HEK293 (cell line): ENCODE data around the gene EXOC2.
"Not testable (repeated sequence)": the region's sequence is repeated elsewhere in the genome, so short reads cannot be mapped to it uniquely, and the experiment has no call there.

Experiments used
- PRDM2 ChIP-seq: fragments of 450-650 bp; formaldehyde crosslinking; IDR thresholded peaks from 2 replicates; pipeline ENCODE4 v1.5.1; 2016; ENCODE audit warnings: missing biosample characterization, missing genetic modification characterization, borderline replicate concordance
- ZSCAN5A ChIP-seq: fragments of 450-650 bp; formaldehyde crosslinking; IDR thresholded peaks from 2 replicates; pipeline ENCODE4 v1.5.1; 2016; ENCODE audit warnings: missing biosample characterization, missing genetic modification characterization
- TF ChIP-seq, protein P1 (sequence below): fragments of 450-650 bp; IDR thresholded peaks from 2 replicates; pipeline ENCODE4 v1.5.1; 2018; ENCODE audit warnings: missing biosample characterization, missing genetic modification characterization
- TF ChIP-seq, protein P2 (sequence below): fragments of 450-650 bp; formaldehyde crosslinking; IDR thresholded peaks from 2 replicates; pipeline ENCODE4 v1.5.1; 2016; ENCODE audit warnings: missing biosample characterization, missing genetic modification characterization

DNA sequence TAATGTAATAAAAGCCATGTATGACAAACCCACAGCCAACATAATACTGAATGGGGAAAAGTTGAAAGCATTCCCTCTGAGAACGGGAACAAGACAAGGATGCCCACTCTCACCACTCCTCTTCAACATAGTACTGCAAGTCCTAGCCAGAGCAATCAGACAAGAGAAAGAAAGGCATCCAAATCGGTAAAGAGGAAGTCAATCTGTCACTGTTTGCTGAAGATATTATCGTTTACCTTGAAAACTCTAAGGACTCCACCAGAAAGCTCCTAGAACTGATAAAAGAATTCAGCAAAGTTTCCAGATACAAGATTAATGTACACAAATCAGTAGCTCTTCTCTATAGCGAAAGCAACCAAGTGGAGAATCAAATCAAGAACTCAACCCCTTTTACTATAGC lies 29.2 kb downstream of the EXOC2 start:
- TF ChIP-seq, protein P1, sequence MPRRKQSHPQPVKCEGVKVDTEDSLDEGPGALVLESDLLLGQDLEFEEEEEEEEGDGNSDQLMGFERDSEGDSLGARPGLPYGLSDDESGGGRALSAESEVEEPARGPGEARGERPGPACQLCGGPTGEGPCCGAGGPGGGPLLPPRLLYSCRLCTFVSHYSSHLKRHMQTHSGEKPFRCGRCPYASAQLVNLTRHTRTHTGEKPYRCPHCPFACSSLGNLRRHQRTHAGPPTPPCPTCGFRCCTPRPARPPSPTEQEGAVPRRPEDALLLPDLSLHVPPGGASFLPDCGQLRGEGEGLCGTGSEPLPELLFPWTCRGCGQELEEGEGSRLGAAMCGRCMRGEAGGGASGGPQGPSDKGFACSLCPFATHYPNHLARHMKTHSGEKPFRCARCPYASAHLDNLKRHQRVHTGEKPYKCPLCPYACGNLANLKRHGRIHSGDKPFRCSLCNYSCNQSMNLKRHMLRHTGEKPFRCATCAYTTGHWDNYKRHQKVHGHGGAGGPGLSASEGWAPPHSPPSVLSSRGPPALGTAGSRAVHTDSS (tag by site-specific recombination): not testable (repeated sequence)
- not testable (repeated sequence) for TF ChIP-seq ZSCAN5A, PRDM2 (tag by site-specific recombination)
- TF ChIP-seq, protein P2, sequence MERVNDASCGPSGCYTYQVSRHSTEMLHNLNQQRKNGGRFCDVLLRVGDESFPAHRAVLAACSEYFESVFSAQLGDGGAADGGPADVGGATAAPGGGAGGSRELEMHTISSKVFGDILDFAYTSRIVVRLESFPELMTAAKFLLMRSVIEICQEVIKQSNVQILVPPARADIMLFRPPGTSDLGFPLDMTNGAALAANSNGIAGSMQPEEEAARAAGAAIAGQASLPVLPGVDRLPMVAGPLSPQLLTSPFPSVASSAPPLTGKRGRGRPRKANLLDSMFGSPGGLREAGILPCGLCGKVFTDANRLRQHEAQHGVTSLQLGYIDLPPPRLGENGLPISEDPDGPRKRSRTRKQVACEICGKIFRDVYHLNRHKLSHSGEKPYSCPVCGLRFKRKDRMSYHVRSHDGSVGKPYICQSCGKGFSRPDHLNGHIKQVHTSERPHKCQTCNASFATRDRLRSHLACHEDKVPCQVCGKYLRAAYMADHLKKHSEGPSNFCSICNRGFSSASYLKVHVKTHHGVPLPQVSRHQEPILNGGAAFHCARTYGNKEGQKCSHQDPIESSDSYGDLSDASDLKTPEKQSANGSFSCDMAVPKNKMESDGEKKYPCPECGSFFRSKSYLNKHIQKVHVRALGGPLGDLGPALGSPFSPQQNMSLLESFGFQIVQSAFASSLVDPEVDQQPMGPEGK: not testable (repeated sequence)
